ENCODE results near the gene TGM1.
"Not testable (repeated sequence)": the region's sequence is repeated elsewhere in the genome, so short reads cannot be mapped to it uniquely, and the experiment has no call there.

TGM1 gene

GRCh38 chr14:24206260-24207103 lies 56.5 kb downstream of the TGM1 start:
- DNase-seq (ENCODE audit: low spot score), result no peak

- no peak for DNase-seq (ENCODE audit: low spot score)
Observed at GRCh38 chr14:24204163-24205146, 58.5 kb downstream of the TGM1 start.

DNA sequence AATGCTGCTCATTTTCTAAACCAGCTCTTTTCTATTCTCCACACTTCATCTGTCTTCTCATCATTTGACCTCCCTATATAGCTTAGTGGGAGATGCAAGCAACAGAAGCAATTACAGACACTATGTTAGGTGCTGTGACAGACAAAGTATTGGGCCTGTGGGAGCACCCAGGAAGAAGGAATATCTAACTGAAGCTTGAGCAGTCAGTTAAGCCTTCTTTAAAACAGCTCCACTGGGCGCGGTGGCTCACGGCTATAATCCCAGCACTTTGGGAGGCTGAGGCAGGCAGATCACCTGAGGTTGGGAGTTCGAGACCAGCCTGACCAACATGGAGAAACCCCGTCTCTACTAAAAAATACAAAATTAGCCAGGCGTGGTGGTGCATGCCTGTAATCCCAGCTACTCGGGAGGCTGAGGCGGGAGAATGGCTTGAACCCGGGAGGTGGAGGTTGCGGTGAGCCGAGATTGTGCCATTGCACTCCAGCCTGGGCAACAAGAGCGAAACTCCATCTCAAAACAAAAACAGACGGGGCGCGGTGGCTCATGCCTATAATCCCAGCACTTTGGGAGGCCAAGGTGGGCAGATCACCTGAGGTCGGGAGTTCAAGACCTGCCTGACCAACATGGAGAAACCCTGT lies 59.6 kb downstream of the TGM1 start:
- not testable (repeated sequence) for DNase-seq (ENCODE audit: low spot score)

DNA sequence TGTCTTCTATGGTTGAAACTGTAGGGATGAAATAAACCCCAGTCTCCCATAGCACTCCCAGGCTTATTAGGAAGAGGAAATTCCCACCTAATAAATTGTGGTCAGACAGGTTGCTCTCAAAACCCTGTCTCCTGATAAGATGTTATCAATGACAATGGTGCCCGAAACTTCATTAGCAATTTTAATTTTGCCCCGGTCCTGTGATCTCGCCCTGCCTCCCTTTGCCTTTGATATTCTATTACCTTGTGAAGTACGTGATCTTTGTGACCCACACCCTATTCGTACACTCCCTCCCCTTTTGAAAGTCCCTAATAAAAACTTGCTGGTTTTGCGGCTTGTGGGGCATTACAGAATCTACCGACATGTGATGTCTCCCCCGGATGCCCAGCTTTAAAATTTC lies 60.4 kb downstream of the TGM1 start:
- not testable (repeated sequence) for DNase-seq (ENCODE audit: low spot score)
